ENCODE measurements around the gene GNA12.

Gene GNA12

DNA sequence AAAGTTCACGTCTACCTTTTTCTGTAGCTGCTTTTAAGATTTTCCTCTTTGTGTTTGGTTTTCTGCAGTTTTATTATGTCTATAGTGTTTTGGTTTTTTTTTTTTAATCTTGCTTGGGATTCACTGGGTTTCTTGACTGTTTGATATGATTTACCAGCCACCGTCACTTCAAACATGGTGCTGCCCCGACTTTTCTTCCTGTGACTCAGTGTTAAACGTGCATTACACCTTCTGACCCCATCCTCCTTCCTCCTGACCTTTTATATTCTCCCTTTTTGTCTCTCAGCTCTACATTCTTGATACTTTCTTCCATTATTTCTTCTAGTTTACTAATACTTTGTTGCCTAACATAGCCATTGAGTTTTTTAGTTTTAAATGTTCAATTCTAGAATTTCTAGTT, 61.5 kb downstream of the GNA12 start:
- Histone ChIP-seq H3K9ac (ENCODE audit: low read depth, low read length) (no peak overlapping the region), H3K4me1 (ENCODE audit: insufficient read depth, low read length) (no peaks in the 10 kb centered on the region), H4K20me1 (ENCODE audit: insufficient read depth, low read length) (no peaks in the 10 kb centered on the region), H3K79me2 (ENCODE audit: insufficient read depth, low read length) (no peaks in the 10 kb centered on the region), H3K27ac (ENCODE audit: low read length) (no peak overlapping the region), H2AFZ (ENCODE audit: low read depth, low read length) (no peak overlapping the region), H3K4me3 (ENCODE audit: low read depth in 1 of 2, low read length in 2 of 2) (no peak overlapping the region), H3K4me2 (ENCODE audit: insufficient read depth, low read length) (no peak overlapping the region), H3K36me3 (ENCODE audit: insufficient read depth, low read length) (peaks cover 14% of the 10 kb centered on the region; the same call in 1 of the 2 replicates), H3K9me3 (ENCODE audit: insufficient read depth, low read length, severe bottlenecking) (no peaks in the 10 kb centered on the region), H3K27me3 (ENCODE audit: insufficient read depth, low read length, poor library complexity) (no peaks in the 10 kb centered on the region)
- TF ChIP-seq EZH2 (IDR thresholded peaks at IDR 0.05; ENCODE audit: borderline replicate concordance, low read depth, low read length, severe bottlenecking) = no peak
- TF ChIP-seq, protein P1, sequence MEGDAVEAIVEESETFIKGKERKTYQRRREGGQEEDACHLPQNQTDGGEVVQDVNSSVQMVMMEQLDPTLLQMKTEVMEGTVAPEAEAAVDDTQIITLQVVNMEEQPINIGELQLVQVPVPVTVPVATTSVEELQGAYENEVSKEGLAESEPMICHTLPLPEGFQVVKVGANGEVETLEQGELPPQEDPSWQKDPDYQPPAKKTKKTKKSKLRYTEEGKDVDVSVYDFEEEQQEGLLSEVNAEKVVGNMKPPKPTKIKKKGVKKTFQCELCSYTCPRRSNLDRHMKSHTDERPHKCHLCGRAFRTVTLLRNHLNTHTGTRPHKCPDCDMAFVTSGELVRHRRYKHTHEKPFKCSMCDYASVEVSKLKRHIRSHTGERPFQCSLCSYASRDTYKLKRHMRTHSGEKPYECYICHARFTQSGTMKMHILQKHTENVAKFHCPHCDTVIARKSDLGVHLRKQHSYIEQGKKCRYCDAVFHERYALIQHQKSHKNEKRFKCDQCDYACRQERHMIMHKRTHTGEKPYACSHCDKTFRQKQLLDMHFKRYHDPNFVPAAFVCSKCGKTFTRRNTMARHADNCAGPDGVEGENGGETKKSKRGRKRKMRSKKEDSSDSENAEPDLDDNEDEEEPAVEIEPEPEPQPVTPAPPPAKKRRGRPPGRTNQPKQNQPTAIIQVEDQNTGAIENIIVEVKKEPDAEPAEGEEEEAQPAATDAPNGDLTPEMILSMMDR (IDR thresholded peaks at IDR 0.05; ENCODE audit: borderline replicate concordance, extremely low read depth, low read length, poor library complexity, severe bottlenecking) = no peak
- DNase-seq (no peak), ATAC-seq (ENCODE audit: insufficient read depth, low read depth) (no peak)

DNA sequence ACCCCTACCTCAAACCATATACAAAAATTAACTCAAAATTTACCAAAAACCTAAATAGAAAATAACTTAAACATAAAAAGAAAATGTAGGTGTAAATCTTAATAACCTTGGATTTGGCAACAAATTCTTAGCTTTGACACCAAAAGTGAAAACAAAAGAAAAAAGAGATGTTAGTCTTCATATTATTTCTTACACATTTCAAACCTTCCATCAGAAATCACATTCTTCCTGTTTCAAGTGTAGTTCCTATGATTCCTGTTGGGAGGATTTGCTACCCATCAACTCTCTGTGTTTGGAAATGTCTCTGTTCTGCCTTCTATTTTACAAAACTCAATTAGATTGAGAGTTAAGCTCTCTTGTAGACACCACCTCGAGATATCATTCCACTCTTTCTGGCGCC, 62.0 kb downstream of the GNA12 start:
- Histone ChIP-seq H3K9ac (ENCODE audit: low read depth, low read length) (no peak overlapping the region), H3K36me3 (ENCODE audit: insufficient read depth, low read length) (peaks cover 14% of the 10 kb centered on the region; the same call in 1 of the 2 replicates), H3K27ac (ENCODE audit: low read length) (no peak overlapping the region), H3K4me1 (ENCODE audit: insufficient read depth, low read length) (no peaks in the 10 kb centered on the region), H3K79me2 (ENCODE audit: insufficient read depth, low read length) (no peaks in the 10 kb centered on the region), H3K4me2 (ENCODE audit: insufficient read depth, low read length) (no peak overlapping the region), H3K9me3 (ENCODE audit: insufficient read depth, low read length, severe bottlenecking) (no peaks in the 10 kb centered on the region), H3K27me3 (ENCODE audit: insufficient read depth, low read length, poor library complexity) (no peaks in the 10 kb centered on the region), H2AFZ (ENCODE audit: low read depth, low read length) (no peak overlapping the region), H3K4me3 (ENCODE audit: low read depth in 1 of 2, low read length in 2 of 2) (no peak overlapping the region), H4K20me1 (ENCODE audit: insufficient read depth, low read length) (no peaks in the 10 kb centered on the region)
- ATAC-seq (ENCODE audit: insufficient read depth, low read depth) = no peak
- TF ChIP-seq, protein P1 (IDR thresholded peaks at IDR 0.05; ENCODE audit: borderline replicate concordance, extremely low read depth, low read length, poor library complexity, severe bottlenecking) = no peak
- no peak for TF ChIP-seq EZH2 (IDR thresholded peaks at IDR 0.05; ENCODE audit: borderline replicate concordance, low read depth, low read length, severe bottlenecking)
- DNase-seq = no peak

DNA sequence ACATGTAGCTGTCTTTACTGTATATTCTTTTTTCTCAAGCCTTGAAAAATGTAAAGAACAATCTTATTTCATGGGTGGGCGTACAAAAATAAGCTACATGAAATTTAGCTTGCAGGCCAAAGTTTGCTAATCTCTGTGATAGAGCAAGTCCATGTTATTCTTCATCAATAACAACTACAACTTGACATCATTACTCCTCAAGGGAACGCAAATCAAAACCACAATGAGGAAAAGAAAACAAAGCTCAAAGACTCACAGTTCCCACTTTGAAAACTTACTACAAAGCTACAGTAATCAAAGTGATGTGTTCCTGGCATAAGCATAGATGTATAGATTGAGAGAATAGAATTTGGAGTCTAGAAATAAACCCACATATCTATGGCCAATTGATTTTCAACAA, 62.5 kb downstream of the GNA12 start:
- no peak overlapping the region for H3K27ac ChIP-seq (ENCODE audit: low read length)
- TF ChIP-seq, protein P1 (IDR thresholded peaks at IDR 0.05; ENCODE audit: borderline replicate concordance, extremely low read depth, low read length, poor library complexity, severe bottlenecking) = no peak
- no peak for TF ChIP-seq EZH2 (IDR thresholded peaks at IDR 0.05; ENCODE audit: borderline replicate concordance, low read depth, low read length, severe bottlenecking)
- no peak overlapping the region for H3K4me3 ChIP-seq (ENCODE audit: low read depth in 1 of 2, low read length in 2 of 2)
- ATAC-seq (ENCODE audit: insufficient read depth, low read depth) = no peak
- no peak for DNase-seq
- no peak overlapping the region for H3K9ac ChIP-seq (ENCODE audit: low read depth, low read length)
- no peaks in the 10 kb centered on the region for H3K9me3 ChIP-seq (ENCODE audit: insufficient read depth, low read length, severe bottlenecking)
- no peak overlapping the region for H3K4me2 ChIP-seq (ENCODE audit: insufficient read depth, low read length)
- no peak overlapping the region for H2AFZ ChIP-seq (ENCODE audit: low read depth, low read length)
- H3K36me3 ChIP-seq (ENCODE audit: insufficient read depth, low read length) = peaks cover 9% of the 10 kb centered on the region; the same call in 1 of the 2 replicates
- no peaks in the 10 kb centered on the region for H4K20me1 ChIP-seq (ENCODE audit: insufficient read depth, low read length)
- H3K27me3 ChIP-seq (ENCODE audit: insufficient read depth, low read length, poor library complexity) = no peaks in the 10 kb centered on the region
- no peaks in the 10 kb centered on the region for H3K4me1 ChIP-seq (ENCODE audit: insufficient read depth, low read length)
- H3K79me2 ChIP-seq (ENCODE audit: insufficient read depth, low read length) = no peaks in the 10 kb centered on the region

DNA sequence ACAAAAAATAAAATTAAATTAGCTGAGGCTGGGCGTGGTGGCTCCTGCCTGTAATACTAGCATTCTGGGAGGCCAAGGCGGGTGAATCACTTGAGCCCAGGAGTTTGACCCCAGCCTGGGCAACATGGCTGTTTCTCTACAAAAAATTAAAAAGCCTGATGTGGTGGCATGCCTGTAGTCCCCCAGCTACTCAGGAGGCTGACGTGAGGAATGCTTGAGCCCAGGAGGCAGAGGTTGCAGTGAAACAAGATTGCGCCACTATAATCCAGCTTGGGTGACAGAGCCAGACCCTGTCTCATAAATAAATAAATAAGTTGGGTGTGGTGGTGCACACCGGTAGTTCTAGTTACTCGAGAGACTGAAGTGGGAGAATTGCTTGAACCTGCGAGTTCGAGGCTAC, 65.1 kb downstream of the GNA12 start:
- Histone ChIP-seq H3K79me2 (ENCODE audit: insufficient read depth, low read length) (no peaks in the 10 kb centered on the region), H3K9me3 (ENCODE audit: insufficient read depth, low read length, severe bottlenecking) (no peaks in the 10 kb centered on the region), H3K9ac (ENCODE audit: low read depth, low read length) (no peak overlapping the region), H4K20me1 (ENCODE audit: insufficient read depth, low read length) (no peaks in the 10 kb centered on the region), H3K27me3 (ENCODE audit: insufficient read depth, low read length, poor library complexity) (no peaks in the 10 kb centered on the region), H2AFZ (ENCODE audit: low read depth, low read length) (no peak overlapping the region), H3K4me3 (ENCODE audit: low read depth in 1 of 2, low read length in 2 of 2) (no peak overlapping the region), H3K27ac (ENCODE audit: low read length) (no peak overlapping the region), H3K36me3 (ENCODE audit: insufficient read depth, low read length) (no peaks in the 10 kb centered on the region; the same call in 1 of the 2 replicates), H3K4me1 (ENCODE audit: insufficient read depth, low read length) (no peaks in the 10 kb centered on the region), H3K4me2 (ENCODE audit: insufficient read depth, low read length) (no peak overlapping the region)
- ATAC-seq (ENCODE audit: insufficient read depth, low read depth) = no peak
- DNase-seq = no peak
- TF ChIP-seq EZH2 (IDR thresholded peaks at IDR 0.05; ENCODE audit: borderline replicate concordance, low read depth, low read length, severe bottlenecking) = no peak
- TF ChIP-seq, protein P1 (IDR thresholded peaks at IDR 0.05; ENCODE audit: borderline replicate concordance, extremely low read depth, low read length, poor library complexity, severe bottlenecking) = no peak

All from DND-41 (cell line).